H1 (cell line): ENCODE data around the gene C5orf46. TPM values are rescaled to one million over a fixed set of nuclear protein-coding genes. Genes with fewer than 3 reads are reported as not detected.

Experiments used
- CHD2 ChIP-seq: IDR thresholded peaks from 2 replicates; pipeline ENCODE4 v1.6.1; 2012; ENCODE audit warnings: low read length, improper control_type of control experiment
- RAD21 ChIP-seq, 2 experiments: IDR thresholded peaks in 1 of 2; conservative IDR thresholded peaks in 1 of 2; 2 replicates each; pipeline ENCODE4 v1.6.1; 2011; ENCODE audit warnings: low read depth in 2 of 2, low read length in 2 of 2, improper control_type of control experiment in 1 of 2, inconsistent platforms in 1 of 2, mild to moderate bottlenecking in 1 of 2, moderate library complexity in 1 of 2
- TAF7 ChIP-seq: optimal IDR thresholded peaks from 2 replicates; pipeline ENCODE3; 2011; ENCODE audit warnings: low read depth, mild to moderate bottlenecking, inconsistent platforms, low read length, moderate library complexity, borderline replicate concordance
- polyA plus RNA-seq, 7 experiments: library from polyadenylated mRNA; depleted of rRNA in 3 of 7; stranded (reverse) in 5 of 7; unstranded in 2 of 7; fragments of >200 nt in 5 of 7; fragments of 200-250 nt in 2 of 7; gene quantifications; 1 replicate in 5 of 7; 2 replicates in 1 of 7; 4 replicates in 1 of 7; pipeline versions ENCODE4 v1.2.1 to v1.2.3, GENCODE V29; 2011 to 2013; ENCODE audit warnings: missing spikeins in 2 of 7, mixed read lengths in 2 of 7
- total RNA-seq: library from RNA; stranded (reverse); fragmentation: NEBNext Ultra II Directional; extraction: Animal tissue kit (Norgen Biotek cat#: 25700); gene quantifications from 2 replicates; pipeline ENCODE4 v1.2.1, GENCODE V29; 2021

Gene C5orf46
- total and polyA plus RNA-seq, 2 of the 8 experiments (the other 6 are each of a cell fraction or from before 2014, with no cell fraction given), result not detected

GRCh38 chr5:147887026-147887627 lies 19.2 kb downstream of the C5orf46 start (continued):
- TF ChIP-seq TAF7 (no peak), RAD21 (IDR thresholded peaks at IDR 0.05 in 1 of 2, conservative IDR thresholded peaks at IDR 0.05 in 1 of 2; ENCODE audit: low read depth in 2 of 2, low read length in 2 of 2) (peak; percentile 68 to 72), CHD2 (no peak)
